CD4-positive, alpha-beta T cell treated with Interleukin-21 for 1 hour (primary cell): ENCODE data around the gene GMPPB.
A peak's percentile ranks its signal among the peaks of the same experiment; 100 is the strongest.
"Not testable (repeated sequence)": the region's sequence is repeated elsewhere in the genome, so short reads cannot be mapped to it uniquely, and the experiment has no call there.

Experiments
- DNase-seq: peaks from one replicate; pipeline ENCODE4 v3.0.0-alpha.2; 2020

GMPPB gene

DNA sequence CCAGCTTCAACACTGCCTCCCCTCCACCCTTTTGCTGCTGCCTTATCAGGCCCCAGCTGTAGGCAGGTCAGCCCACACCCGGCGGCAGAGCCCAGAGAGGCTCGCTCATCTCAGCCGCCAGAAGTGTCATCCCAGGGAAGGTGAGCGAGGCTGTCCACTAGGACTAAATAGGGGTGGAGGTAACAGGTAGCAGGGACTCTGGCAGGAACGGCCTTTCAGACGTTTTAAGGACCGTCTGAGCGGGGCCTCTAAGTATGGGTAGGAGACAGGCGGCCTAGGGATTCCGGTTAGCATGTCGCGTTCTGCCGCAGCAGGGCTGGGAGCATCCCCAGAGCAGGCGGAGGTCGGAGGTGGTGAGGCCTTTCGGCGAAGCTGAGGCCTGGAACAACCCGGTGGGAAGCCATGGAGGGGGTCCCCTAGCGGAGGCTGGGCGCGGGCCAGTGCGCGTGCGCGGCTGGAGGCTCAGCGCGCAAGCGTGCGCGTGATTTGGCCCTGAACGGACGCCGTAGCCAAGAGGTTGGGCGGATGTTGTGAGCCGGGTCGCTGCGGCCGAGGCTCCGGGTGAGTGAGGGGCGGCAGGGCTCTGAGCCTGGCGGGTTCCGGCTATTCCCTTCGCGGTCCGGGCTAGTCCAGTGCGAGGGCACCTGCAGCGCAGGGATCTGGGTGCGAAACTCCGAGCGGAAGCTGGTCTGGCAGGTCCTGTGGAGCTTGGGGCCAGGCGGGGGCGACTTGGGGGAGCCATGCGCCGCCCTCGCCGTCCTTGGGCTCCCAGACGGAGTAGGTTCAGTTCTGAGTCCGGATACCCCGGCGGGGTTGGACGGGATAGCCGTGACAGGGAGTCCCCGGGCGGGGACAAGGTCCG lies 34.5 kb downstream of the GMPPB start, which contains the start of the genes MST1 and RNF123:
MST1 (minus strand) TSS at position 429 of the 862 bp plus-strand sequence. CDS start 783 bp downstream, outside the sequence.
RNF123 (plus strand) TSS at position 512 of the 862 bp plus-strand sequence. CDS start 1,609 bp downstream, outside the sequence.
- peak; percentile 93 for DNase-seq

- not testable (repeated sequence) for DNase-seq
Measured at GRCh38 chr3:49688338-49689045, 35.3 kb downstream of the GMPPB start.

DNA sequence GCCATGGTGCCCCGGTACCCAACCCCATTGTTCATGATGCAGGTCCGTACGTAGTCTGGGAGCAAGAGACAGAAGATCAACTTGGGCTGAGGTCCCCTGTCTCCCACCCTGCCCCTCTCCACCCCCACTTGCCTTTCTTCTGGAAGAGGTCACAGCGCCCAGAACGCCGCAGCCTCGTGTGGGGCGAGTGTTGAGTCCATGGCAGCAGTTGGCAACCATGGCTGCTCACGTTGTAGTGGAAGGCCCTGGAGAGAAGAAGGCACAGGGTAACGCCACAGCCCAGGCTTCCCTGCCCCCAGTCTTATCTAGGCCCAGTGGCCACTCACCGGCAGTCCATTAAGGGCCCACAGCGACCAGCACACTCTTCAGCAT lies 36.3 kb downstream of the GMPPB start:
- DNase-seq, result not testable (repeated sequence)

DNA sequence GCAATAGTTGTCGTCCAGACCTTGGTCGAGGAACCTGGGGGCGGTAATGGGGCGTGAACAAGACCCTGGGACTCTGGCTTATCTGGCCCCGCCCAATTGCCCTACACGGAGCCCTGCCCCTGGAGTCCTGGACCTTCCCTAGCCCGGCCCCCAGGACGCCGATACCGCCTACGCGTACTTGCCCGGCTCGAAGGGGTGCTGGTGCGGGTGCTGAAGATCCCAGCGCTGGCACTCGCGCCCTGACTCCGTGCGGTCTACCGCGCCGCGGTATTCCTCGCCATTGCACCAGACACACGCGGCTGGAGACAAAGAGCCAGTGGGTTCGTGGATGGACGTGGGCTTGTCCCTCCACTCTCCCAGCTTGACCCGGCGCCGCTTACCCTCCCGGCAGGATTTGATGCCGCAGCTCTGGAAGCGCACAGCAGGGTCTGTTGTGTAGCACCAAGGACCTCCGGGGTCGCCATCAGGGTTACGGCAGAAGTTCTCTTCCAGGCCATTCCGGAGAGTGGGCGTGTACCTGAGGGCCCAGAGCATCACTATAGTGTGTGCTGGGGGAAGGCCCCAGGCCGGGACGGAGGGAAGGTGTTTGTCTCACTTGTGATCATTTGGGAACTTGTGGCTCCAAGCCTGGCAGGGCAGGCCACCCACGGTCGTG lies 36.9 kb downstream of the GMPPB start:
- peak; percentile 50 for DNase-seq

DNA sequence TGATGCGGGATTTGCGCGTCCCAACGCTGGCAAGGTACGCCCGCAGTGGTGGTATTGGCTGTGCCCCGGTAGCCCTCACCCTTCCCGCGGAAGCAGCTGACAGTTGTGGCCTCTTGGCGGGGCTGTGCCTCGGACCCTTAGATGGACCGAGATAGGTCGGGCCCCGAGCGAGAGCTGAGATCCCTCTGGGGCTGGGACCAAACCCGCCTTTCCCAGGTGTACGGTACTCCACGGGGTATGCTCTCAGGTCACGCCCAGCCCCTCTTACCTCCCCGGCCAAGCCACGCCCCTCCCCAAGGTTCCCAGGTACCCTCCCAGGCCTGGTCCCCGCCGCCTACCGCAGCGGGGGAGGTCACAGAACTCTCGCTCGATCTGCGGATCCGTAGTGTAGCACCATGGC lies 37.4 kb downstream of the GMPPB start:
- peak; percentile 43 for DNase-seq

DNA sequence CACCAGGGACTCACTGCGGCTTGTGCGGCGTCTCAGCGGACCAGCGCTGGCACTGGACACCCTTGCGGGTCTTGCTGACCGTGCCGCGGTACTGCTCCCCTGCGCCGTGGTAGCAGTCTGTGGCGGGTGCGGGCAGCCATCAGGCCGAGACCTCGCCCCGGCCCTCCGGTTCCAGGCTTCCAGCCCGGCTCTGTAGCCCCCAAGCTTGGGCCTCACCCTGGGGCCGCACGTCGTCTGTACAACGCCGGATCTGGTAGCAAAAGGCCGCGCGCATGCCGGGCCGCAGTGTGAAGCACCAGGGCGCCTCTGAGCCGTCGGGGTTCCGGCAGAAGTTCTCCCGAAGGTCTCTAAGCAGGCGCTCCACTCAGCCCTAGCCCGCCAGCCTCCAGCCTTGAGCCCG lies 37.9 kb downstream of the GMPPB start:
- not testable (repeated sequence) for DNase-seq

DNA sequence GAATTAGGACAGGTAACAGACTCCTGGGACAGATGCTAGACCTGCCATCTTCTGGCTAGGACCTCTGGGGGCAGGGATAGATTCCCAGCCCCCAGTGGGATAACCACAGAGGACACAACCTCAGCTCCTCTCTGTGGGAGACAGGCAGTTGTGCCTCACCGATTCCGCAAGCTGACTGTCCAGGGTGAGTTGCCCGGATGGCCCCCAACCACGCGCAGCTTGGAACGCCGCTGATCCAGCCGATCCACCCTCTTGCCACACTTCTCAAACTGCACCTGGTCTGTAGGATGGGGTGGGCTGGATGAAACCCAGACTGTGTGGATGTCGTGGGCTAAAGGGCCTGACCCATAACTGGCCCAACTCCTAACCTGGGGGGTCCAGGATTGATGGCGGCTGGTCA lies 38.6 kb downstream of the GMPPB start:
- not testable (repeated sequence) for DNase-seq

DNA sequence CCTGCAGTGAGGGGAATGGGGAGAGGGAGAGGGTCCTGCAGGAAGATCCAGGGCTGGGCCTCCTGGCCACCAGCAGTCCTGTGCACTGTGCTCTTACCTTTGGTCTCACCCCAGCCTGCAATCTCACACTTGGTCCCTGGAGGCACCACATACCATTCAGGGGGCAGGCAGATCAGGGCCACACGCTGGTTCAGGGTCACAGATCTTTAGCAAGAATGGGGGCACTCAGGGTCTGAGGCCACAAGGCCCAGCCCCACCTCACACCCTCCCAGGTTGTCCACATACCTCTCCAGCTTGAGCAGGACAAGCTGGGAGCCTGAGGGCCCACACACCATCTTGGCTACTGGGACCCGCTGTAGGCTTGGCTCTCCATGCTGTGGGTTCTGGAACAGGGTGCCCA lies 39.3 kb downstream of the GMPPB start:
- not testable (repeated sequence) for DNase-seq

GRCh38 chr3:49683162-49683561 lies 40.6 kb downstream of the GMPPB start:
- no peak for DNase-seq

DNA sequence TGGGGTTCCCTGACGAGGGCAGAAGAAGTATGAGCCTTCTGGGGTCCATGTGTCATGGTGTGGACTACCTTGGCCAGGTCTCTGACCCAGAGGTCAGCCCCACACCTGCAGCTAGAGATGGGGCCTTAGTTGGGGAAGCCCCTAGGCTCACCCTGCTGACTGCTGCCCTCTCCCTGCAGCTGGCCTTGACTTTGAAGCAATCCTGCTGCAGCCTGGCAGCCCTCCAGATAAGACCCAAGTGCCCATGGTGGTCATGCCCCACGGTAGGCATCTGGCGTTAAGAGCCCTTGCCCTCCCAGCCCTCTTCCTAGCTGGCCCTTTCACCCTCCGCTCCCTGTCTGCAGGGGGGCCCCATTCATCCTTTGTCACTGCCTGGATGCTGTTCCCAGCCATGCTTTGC lies 42.2 kb downstream of the GMPPB start:
- DNase-seq, result no peak

DNA sequence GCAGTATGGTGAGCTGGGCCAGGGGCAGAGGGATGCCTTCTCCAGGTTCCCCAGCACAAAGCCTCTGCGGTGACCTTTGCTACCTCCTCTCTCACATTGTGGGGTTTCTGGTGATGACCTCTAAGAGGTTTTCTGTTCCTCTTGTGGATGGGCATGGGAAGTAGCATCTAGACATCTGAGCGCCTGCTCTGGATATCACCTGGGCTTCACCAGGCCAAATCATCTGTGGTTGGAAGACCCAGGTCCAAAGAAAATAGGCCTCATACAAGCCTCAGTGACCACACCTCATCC lies 42.6 kb downstream of the GMPPB start:
- DNase-seq, result no peak

DNA sequence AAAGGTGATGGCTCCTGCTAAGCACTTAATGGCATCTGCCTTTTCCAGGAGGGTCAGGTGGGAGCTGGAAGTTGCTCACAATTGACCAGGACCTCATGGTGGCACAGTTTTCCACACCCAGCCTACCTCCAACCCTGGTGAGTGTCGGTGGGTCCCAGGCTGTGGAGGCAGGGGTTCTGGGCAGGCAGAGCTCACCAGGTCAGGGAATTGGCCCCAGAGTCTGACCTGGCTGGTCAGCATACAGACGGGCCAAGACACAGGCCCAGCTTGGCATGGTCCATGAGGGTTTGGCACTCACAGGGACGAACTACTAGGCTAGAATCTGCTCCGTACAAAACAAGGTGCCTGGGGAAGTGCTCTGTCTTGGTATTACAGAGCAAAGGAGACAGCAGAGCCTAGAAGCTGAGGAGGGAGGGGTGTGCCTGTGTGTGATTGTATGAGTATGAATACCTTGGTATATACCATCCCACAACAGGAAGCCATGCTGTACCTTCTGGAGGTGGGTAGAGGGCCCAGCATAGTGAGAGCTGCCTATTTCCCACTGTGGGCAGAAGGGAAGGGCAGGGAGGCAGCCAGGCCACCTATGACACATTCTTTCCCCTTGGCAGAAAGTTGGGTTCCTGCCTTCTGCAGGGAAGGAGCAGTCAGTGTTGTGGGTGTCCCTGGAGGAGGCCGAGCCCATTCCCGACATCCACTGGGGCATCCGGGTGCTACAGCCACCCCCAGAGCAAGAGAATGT lies 43.1 kb downstream of the GMPPB start:
- DNase-seq, result no peak

DNA sequence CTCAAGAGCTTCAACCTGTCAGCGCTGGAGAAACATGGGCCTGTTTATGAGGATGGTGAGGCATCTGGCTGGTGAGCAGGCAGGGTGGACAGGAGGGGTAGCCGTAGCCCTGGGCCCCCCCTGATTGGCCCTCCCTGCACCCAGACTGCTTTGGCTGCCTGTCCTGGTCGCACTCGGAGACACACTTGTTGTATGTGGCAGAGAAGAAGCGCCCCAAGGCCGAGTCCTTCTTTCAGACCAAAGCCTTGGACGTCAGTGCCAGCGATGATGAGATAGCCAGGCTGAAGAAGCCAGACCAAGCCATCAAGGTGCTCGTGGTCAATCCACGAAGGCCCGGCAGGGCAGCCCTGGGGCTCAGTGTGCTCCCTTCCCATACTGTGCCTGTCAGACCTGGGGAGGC lies 47.8 kb downstream of the GMPPB start:
- no peak for DNase-seq

DNA sequence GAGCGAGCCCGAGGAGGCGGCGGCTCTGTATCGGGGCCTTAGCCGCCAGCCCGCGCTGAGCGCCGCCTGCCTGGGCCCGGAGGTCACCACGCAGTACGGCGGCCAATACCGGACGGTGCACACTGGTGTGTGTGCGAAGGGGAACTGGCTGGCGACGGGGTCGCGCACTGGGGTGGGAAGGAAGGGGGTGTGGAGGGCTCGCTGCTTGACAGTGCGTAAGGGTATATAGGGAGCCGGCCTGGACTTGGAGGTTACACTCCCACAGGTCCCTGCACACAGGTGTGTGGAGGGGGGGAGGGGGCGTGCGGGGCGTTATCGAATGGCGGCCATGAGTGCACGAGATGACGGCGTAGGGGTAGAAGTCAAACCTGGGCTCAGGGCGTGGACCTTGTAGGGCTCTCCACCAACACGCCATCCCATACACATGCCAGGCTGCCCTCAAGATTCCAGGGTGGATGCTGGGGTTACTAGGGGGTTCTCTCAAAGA lies 49.2 kb downstream of the GMPPB start:
- DNase-seq, result no peak

DNA sequence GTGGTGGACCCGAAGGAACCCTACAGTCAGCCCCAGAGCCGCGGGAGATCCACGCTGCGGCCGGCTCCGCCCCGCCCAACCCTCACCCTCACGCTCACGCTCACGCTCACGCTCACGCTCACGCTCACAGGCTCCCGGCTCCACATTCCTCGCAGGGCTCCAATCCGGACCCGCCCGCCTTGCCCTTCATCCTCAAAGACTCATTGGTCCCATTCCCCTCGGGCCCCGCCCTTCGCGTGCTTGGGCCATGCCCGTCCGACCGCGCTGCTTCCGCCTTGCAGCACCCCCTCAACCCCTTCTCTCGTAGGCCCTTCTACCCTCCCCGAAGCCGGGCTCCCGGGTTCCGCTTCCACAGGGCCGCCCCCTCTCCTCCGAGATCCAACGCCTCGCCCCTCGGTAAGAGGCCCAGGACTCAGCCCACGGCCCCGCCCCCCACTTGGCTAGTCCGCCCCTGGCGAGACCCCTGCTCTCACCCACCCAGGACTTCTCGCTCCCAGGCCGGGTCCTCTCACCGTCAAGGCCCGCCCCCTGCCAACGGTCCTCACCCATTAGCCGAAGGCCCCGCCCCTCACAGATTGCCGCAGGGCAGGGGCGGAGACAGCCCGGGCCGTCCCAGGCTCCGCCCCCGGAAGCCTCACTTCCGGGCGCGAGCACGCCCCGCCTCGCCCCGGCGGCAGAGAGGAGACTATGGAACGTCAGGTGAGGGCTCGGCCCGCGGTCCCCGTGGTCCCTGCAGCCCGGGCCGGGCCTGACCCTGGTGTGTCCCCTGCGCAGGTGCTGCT lies 49.8 kb downstream of the GMPPB start, which contains the start of gene APEH:
APEH (plus strand) TSS at position 637 of the 782 bp plus-strand sequence; CDS start at position 688, 51 bp downstream.
- DNase-seq, result peak; percentile 97

- peak; percentile 22 for DNase-seq
Measured at GRCh38 chr3:49673121-49673714, 50.5 kb downstream of the GMPPB start.

DNA sequence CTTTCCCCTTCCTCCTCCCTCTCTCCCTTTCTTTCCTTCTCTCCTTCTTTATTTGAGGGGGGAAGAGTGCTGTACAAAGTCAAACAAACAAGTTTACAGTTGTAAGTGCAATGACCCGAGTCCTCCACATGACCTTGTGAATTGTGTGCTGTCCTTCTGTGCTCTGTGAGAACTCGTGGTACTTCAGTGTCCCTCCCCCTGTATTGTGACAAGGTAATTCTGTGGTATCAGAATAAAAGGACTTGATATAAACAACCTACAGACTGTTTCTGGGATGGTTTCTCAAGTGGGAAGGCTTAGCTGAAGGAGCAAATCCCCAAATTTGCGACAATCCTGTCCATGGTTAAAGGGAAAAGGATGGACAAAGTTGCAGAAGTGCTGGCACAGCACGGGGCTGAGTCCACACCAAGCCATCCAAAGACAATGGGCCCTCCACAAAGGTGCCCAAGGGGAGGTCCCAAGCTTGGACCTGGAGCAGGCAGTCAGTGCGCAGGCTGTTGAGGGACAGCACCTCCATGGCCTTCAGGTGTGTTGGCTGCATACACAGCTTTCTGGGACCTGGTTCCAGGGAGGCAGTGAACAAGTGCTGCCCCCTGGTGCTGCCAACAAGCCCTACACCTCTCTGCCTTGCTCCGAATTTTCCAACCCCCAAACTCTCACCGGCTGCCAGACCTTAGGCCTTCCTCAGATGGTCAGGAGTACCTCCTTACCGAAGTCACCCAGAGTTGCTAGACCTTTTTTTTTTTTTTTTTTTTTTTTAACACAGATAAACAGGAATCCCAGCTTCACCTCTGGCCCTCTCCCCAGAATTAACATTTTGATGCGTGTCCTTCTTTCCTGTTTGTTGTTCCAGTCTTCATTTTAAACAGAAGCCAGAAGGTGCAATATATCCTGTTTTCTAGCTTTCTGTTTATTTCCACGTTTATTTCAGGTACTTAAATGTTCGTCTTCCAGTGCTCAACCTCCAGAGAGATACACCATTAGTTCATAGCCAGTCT lies 52.2 kb downstream of the GMPPB start:
- DNase-seq, result peak; percentile 77

- DNase-seq, result no peak
Measured at GRCh38 chr3:49670940-49671290, 52.8 kb downstream of the GMPPB start.
